ENCODE data around the gene SGMS1.

Gene SGMS1

GRCh38 chr10:50470798-50471582 is 152.8 kb downstream of the SGMS1 start:
- Mint-ChIP-seq H3K27ac (peak overlapping the region; percentile 87 to 98 (median 92)), H3K9me3 (no peaks in the 10 kb centered on the region), H3K4me3 (peak overlapping the region in 1 of 3 experiments; percentile 51), H3K36me3 (ENCODE audit: low read depth) (no peaks in the 10 kb centered on the region), H3K27me3 (ENCODE audit: low read depth) (no peaks in the 10 kb centered on the region), H3K4me1 (peaks cover 7% of the 10 kb centered on the region)
- no peak for TF ChIP-seq CTCF (IDR thresholded peaks at IDR 0.05; ENCODE audit: unreplicated experiment in 3 of 3)

- no peaks in the 10 kb centered on the region for H3K36me3 Mint-ChIP-seq (ENCODE audit: low read depth)
- H3K4me1 Mint-ChIP-seq = peaks cover 7% of the 10 kb centered on the region
- H3K4me3 Mint-ChIP-seq = peak overlapping the region in 1 of 3 experiments; percentile 51
- peak overlapping the region; percentile 87 to 98 (median 92) for H3K27ac Mint-ChIP-seq
- no peaks in the 10 kb centered on the region for H3K9me3 Mint-ChIP-seq
- H3K27me3 Mint-ChIP-seq (ENCODE audit: low read depth) = no peaks in the 10 kb centered on the region
- TF ChIP-seq CTCF (IDR thresholded peaks at IDR 0.05; ENCODE audit: unreplicated experiment in 3 of 3) = no peak
Observed at GRCh38 chr10:50470345-50470744, 153.4 kb downstream of the SGMS1 start.

GRCh38 chr10:50469778-50470193 is 154.0 kb downstream of the SGMS1 start:
- H3K27me3 Mint-ChIP-seq (ENCODE audit: low read depth) = peaks cover 4% of the 10 kb centered on the region
- H3K27ac Mint-ChIP-seq = peak overlapping the region; percentile 87 to 98 (median 92)
- H3K9me3 Mint-ChIP-seq = no peaks in the 10 kb centered on the region
- no peak for TF ChIP-seq CTCF (IDR thresholded peaks at IDR 0.05; ENCODE audit: unreplicated experiment in 3 of 3)
- H3K4me1 Mint-ChIP-seq = peaks cover 7% of the 10 kb centered on the region
- H3K4me3 Mint-ChIP-seq = no peak overlapping the region
- no peaks in the 10 kb centered on the region for H3K36me3 Mint-ChIP-seq (ENCODE audit: low read depth)

- H3K27me3 Mint-ChIP-seq (ENCODE audit: low read depth) = peaks cover 4% of the 10 kb centered on the region
- H3K36me3 Mint-ChIP-seq (ENCODE audit: low read depth) = no peaks in the 10 kb centered on the region
- no peaks in the 10 kb centered on the region for H3K9me3 Mint-ChIP-seq
- TF ChIP-seq CTCF (IDR thresholded peaks at IDR 0.05; ENCODE audit: unreplicated experiment in 3 of 3) = no peak
- H3K4me1 Mint-ChIP-seq = peaks cover 7% of the 10 kb centered on the region
- H3K27ac Mint-ChIP-seq = peak overlapping the region; percentile 87 to 98 (median 92)
- H3K4me3 Mint-ChIP-seq = no peak overlapping the region
Observed at GRCh38 chr10:50469288-50469687, 154.5 kb downstream of the SGMS1 start.

GRCh38 chr10:50467209-50467608 is 156.5 kb downstream of the SGMS1 start:
- no peak overlapping the region for H3K4me3 Mint-ChIP-seq
- peaks cover 7% of the 10 kb centered on the region for H3K4me1 Mint-ChIP-seq
- H3K27me3 Mint-ChIP-seq (ENCODE audit: low read depth) = peaks cover 4% of the 10 kb centered on the region
- no peak overlapping the region for H3K27ac Mint-ChIP-seq
- peaks cover 7% of the 10 kb centered on the region for H3K36me3 Mint-ChIP-seq (ENCODE audit: low read depth)
- TF ChIP-seq CTCF (IDR thresholded peaks at IDR 0.05; ENCODE audit: unreplicated experiment in 3 of 3) = no peak
- no peaks in the 10 kb centered on the region for H3K9me3 Mint-ChIP-seq

GRCh38 chr10:50464004-50464409 is 159.7 kb downstream of the SGMS1 start:
- Mint-ChIP-seq H3K27me3 (ENCODE audit: low read depth) (peaks cover 4% of the 10 kb centered on the region), H3K27ac (peak overlapping the region in 1 of 3 experiments; percentile 34), H3K9me3 (no peaks in the 10 kb centered on the region), H3K4me1 (no peaks in the 10 kb centered on the region), H3K36me3 (ENCODE audit: low read depth) (peaks cover 14% of the 10 kb centered on the region), H3K4me3 (no peak overlapping the region)
- no peak for TF ChIP-seq CTCF (IDR thresholded peaks at IDR 0.05; ENCODE audit: unreplicated experiment in 3 of 3)
